RWPE1 (cell line): ENCODE measurements around the gene NXF1.
A peak's percentile ranks its signal among the peaks of the same experiment; 100 is the strongest.

Experiments used
- CTCF ChIA-PET: fragments of 350-600 bp; sonication (Branson Sonifier 250); formaldehyde crosslinking; extraction: SDS; loops from one replicate; lab custom pipeline; 2021; lab: Yijun Ruan, JAX
- POLR2A ChIA-PET: fragments of 400-600 bp; formaldehyde crosslinking; extraction: SDS; loops from one replicate; lab custom pipeline; 2020; ENCODE audit warnings: antibody characterized with exemption; ENCODE audit not compliant: low non-redundant PET; lab: Yijun Ruan, JAX
- DNase-seq: peaks from one replicate; pipeline ENCODE4 v3.0.0; 2012; ENCODE audit warnings: low spot score
- H3K27ac ChIP-seq: fragments of 450-650 bp; 2 replicates; pipeline ENCODE4 v1.5.1; 2017
- TF ChIP-seq, protein P1 (sequence below): fragments of 450-650 bp; conservative IDR thresholded peaks from 2 replicates; pipeline ENCODE4 v1.5.1; 2017; ENCODE audit warnings: low read depth, mild to moderate bottlenecking

Gene NXF1

DNA sequence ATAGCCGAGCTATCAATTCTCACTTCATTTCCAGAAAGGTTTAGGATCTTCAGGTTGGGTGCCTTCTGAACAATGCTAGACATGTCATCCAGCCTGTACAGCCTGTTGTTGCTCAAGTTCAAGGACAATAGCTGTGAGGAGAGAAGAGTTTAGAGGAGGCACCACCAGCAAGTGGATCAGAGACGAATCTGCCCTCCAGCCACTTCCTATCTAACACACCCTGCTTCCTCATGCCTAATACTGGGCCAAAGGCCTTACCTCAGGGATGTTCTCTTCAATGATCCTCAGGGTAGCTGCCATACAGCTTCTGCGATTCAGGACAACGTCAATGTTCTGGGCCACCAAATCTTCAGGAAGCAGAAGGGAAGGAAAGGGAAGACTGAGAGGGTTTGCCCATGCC, 4.2 kb downstream of the NXF1 start:
- TF ChIP-seq, protein P1, sequence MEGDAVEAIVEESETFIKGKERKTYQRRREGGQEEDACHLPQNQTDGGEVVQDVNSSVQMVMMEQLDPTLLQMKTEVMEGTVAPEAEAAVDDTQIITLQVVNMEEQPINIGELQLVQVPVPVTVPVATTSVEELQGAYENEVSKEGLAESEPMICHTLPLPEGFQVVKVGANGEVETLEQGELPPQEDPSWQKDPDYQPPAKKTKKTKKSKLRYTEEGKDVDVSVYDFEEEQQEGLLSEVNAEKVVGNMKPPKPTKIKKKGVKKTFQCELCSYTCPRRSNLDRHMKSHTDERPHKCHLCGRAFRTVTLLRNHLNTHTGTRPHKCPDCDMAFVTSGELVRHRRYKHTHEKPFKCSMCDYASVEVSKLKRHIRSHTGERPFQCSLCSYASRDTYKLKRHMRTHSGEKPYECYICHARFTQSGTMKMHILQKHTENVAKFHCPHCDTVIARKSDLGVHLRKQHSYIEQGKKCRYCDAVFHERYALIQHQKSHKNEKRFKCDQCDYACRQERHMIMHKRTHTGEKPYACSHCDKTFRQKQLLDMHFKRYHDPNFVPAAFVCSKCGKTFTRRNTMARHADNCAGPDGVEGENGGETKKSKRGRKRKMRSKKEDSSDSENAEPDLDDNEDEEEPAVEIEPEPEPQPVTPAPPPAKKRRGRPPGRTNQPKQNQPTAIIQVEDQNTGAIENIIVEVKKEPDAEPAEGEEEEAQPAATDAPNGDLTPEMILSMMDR = no peak
- POLR2A ChIA-PET = no interaction called here
- DNase-seq = no peak
- CTCF ChIA-PET = no interaction called here
- H3K27ac ChIP-seq = no peak overlapping the region

DNA sequence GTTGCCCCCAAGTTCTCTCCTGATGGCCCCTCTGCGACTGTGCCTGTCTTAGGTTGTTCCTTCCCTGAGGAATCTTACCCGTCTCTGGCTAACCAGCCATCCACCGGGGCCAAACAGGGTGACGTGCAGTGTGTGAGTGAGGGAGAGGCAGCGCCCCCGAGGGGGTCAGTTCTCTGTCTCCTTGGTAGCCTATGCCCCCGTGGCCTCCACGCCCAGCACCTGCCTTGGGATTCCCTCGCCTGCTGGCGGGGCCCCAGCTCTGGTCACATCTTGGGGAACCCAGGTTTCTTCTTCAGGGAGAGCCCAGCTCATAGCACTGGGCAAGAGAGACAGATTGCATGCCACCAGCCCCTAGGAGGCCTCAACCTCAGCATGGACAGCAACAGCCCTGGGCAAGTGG, 5.8 kb downstream of the NXF1 start:
- POLR2A ChIA-PET = no interaction called here
- H3K27ac ChIP-seq = peak overlapping the region; percentile 36
- TF ChIP-seq, protein P1 = no peak
- CTCF ChIA-PET = interaction anchor here (0.7 to 1.1 kb wide), 2 partner anchors 13 to 82 kb away, joined by 3 to 5 read pairs; partner anchors contain the start of gene SLC3A2
- no peak for DNase-seq

DNA sequence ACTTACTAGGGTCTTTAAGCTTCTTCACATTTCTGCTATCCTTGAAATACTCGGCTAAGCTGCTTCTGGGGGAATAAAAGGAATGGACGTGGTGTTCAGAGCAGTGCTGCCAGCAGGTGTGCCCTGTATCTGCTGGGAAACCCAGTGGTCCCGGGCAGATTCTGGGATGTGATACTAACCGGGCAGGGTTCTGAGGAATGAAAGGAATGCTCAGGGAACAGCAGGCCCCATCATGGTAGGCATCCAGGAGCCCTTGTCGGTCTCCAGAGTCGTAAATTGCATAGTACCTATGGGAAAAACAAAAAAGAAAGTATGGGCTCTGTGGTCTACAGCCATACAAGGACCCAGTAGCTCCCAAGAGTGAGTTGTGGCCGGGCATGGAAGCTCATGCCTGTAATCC, 9.0 kb downstream of the NXF1 start:
- DNase-seq = no peak
- peak overlapping the region; percentile 18 for H3K27ac ChIP-seq
- POLR2A ChIA-PET = no interaction called here
- CTCF ChIA-PET = no interaction called here
- TF ChIP-seq, protein P1 = no peak

DNA sequence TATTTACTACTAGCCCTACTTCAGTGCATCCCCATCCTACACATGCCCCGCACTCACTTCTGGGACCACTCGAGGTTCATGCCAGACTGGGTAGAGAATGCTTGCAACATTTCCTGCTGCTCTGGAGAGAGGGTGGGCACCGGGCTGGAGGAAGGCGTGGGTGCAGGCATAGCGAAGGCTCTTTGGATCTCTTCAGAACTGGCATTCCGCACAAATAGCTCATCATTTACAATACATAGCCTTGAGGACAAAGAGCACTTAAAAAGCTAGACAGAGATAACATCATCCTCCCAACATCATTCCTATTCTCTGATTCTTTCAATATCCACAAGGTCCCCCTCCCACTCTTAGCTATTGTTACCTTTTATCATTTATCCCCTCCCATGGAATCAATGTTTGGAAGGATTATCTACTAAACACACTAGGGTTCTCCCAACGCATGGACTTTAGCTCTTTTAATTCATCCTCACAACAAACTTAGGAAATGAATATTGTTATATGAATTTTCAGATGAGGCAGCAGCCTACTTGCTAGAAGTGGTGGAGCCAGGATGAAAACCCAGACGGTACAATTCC, 11.0 kb downstream of the NXF1 start:
- CTCF ChIA-PET = interaction anchor here (1.5 kb wide), 1 partner anchor 8 kb away, joined by 5 read pairs; no protein-coding TSS in a partner anchor
- DNase-seq = no peak
- H3K27ac ChIP-seq = peak overlapping the region; percentile 28; the same call in 1 of the 2 replicates
- TF ChIP-seq, protein P1 = no peak
- POLR2A ChIA-PET = no interaction called here

DNA sequence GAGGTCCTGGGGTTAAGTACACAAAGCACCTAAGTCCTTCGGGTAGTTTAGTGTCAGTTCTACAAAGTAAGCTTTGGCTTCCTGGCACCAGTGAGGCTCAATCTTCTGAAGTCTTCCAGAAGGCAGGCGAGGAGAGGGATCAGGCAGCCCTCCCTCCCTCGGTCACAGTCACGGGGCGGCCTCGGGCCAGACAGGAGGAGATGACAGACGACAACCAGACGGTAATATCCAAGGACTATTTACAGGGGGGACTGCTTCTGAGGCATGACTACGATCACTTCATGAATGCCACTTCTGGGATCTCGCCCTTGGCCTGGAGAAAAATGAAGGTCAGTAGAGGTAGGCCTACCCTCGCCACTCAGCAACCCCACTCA, 13.1 kb downstream of the NXF1 start:
- ChIA-PET POLR2A (no interaction called here), CTCF (interaction anchor here (0.7 kb wide), 1 partner anchor 75 kb away, joined by 4 read pairs; no protein-coding TSS in a partner anchor)
- TF ChIP-seq, protein P1 = no peak
- DNase-seq = no peak
- H3K27ac ChIP-seq = peak overlapping the region; percentile 99

DNA sequence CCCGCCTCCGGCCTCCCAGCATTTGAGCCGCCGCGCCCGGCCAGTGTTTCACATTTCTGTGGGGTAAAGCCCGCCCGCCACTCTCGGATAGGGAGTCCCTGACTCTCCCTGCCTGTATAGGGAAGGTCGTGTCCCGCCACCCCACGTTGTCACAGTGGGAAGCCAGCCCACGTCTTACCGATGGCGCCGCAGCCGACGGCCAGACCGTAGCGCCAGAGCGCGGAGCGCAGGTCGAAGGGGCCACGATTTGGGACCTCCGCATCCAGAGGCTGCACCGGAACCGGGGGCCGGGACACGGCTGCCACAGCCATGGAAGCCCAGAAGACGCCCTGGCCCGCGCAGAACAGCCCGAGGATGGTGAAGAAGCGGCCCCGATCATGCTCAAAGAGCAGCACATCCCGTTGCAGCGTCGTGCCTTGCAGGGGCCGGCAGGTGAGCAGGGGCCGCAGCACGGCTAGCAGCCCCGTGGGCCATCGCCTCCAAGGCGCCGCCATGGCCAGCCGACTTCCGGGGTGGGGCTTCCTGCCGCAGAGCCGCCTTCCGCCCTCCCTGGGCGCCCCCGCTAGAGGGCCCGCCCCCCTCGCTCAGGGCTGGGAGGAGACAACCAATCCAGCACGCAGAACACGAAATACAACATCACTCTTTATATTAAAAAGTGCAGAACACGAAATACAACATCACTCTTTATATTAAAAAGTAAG, 13.6 kb downstream of the NXF1 start, which contains the start of gene TMEM223:
TSS of gene TMEM223 (minus strand) at position 506 of the 701 bp plus-strand sequence. CDS start at position 494, 12 bp downstream.
- POLR2A ChIA-PET = no interaction called here
- TF ChIP-seq, protein P1 = no peak
- DNase-seq = peak; percentile 82
- CTCF ChIA-PET = interaction anchor here (0.6 to 0.7 kb wide), 2 partner anchors 74 to 75 kb away, joined by 3 to 4 read pairs; no protein-coding TSS in a partner anchor
- H3K27ac ChIP-seq = peak within 1 kb of the TSS; percentile 99
